NT2/D1 (cell line): Measurements from ENCODE around the gene SPTSSA.

ENCODE experiments used
- SUZ12 ChIP-seq: IDR thresholded peaks from 2 replicates; pipeline ENCODE4 v1.6.1; 2011; ENCODE audit not compliant: insufficient read length, insufficient read depth; ENCODE audit errors: extremely low read depth
- YY1 ChIP-seq: IDR thresholded peaks from 2 replicates; pipeline ENCODE4 v1.6.1; 2011; ENCODE audit not compliant: insufficient read length, insufficient read depth
- ZNF274 ChIP-seq: IDR thresholded peaks from 2 replicates; pipeline ENCODE4 v1.6.1; 2011; ENCODE audit warnings: mild to moderate bottlenecking, low read depth, low read length

- no peak for TF ChIP-seq ZNF274
- TF ChIP-seq SUZ12: no peak
- TF ChIP-seq YY1: no peak
Observed at GRCh38 chr14:34450542-34450915, 11.5 kb downstream of the SPTSSA start.
